ENCODE measurements around the gene GPD2.

Gene GPD2

DNA sequence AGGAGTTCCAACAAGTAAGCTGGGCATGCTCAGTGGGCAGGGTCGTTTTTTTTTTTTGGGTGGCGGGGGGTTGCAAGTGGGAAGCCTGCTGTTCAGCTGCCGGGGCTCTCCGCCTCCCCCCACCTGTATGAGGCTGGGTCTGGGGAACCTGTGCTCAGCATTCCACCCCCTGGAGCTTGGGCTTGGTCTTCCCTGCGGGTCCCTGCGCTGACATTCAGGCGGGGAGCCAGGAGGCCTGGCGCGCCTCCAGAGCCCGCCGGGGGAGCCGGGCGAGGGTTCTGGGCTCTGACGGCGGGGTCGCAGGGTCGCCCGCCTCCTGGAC lies 822 bp upstream of the GPD2 start:
- no peak for FAIRE-seq
- no peak for DNase-seq (ENCODE audit: insufficient read length, low spot score)
- no peak for TF ChIP-seq CTCF (IDR thresholded peaks at IDR 0.05; ENCODE audit: insufficient read depth, missing control alignments)

DNA sequence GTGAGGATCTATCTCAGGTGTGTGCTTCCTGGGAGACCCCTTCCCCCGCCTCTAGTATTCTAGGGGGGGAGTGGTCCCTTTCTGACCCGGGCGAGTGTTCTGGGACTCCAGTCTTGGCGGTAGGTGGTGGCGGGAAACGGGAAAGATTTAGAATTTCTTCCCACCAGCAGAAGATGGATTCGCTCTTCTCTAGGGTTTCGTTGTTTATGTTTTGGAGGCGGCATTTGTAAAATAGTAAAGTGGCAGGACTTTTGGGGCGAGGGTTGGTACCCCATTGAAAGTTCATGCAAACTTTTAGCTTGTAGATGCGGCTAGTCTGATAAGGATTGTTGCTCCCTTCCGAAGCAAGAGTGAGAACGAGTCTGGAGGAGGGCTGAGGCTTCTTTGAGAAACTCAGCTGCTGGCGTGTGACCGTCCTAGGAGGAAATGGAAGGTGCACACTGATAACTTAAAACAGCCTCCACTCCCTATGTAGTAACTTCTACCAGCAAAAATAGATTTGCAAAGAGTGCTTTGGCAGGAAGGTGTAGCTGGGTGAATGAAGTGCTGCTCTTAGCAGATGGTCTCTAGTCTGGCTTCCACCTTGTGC lies 412 bp downstream of the GPD2 start:
- DNase-seq (ENCODE audit: insufficient read length, low spot score) (no peak), FAIRE-seq (no peak)
- no peak for TF ChIP-seq CTCF (IDR thresholded peaks at IDR 0.05; ENCODE audit: insufficient read depth, missing control alignments)

- TF ChIP-seq CTCF (IDR thresholded peaks at IDR 0.05; ENCODE audit: insufficient read depth, missing control alignments): no peak
- FAIRE-seq: no peak
- DNase-seq (ENCODE audit: insufficient read length, low spot score): no peak
These were observed 1.2 kb downstream of the GPD2 start for GRCh38 chr2:156437272-156437930.

DNA sequence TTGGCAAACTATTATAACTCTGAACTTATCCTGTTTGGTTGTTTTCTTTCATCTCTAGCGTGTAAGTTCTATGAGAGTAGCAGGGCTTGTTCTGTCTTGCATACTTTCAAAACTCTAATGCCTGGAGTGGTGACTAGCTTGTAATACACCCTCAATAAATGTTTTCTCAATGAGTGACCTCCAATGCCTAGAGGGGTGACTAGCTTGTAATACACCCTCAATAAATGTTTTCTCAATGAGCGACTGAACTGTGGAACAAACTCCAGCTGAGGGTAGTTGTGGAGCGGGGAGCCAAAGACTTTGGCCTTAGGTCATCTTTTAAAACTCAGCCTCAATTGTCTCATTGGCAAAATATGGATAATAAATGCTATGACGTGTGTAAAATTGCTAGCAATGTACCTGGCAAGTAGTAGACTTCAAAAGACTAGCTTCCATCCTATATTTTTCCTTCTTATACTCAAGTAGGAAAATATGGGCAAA lies 1.8 kb downstream of the GPD2 start:
- FAIRE-seq (no peak), DNase-seq (ENCODE audit: insufficient read length, low spot score) (no peak)
- TF ChIP-seq CTCF (IDR thresholded peaks at IDR 0.05; ENCODE audit: insufficient read depth, missing control alignments): no peak

GRCh38 chr2:156443089-156443488 lies 6.9 kb downstream of the GPD2 start:
- no peak for DNase-seq (ENCODE audit: insufficient read length, low spot score)
- no peak for TF ChIP-seq CTCF (IDR thresholded peaks at IDR 0.05; ENCODE audit: insufficient read depth, missing control alignments)
- no peak for FAIRE-seq

DNA sequence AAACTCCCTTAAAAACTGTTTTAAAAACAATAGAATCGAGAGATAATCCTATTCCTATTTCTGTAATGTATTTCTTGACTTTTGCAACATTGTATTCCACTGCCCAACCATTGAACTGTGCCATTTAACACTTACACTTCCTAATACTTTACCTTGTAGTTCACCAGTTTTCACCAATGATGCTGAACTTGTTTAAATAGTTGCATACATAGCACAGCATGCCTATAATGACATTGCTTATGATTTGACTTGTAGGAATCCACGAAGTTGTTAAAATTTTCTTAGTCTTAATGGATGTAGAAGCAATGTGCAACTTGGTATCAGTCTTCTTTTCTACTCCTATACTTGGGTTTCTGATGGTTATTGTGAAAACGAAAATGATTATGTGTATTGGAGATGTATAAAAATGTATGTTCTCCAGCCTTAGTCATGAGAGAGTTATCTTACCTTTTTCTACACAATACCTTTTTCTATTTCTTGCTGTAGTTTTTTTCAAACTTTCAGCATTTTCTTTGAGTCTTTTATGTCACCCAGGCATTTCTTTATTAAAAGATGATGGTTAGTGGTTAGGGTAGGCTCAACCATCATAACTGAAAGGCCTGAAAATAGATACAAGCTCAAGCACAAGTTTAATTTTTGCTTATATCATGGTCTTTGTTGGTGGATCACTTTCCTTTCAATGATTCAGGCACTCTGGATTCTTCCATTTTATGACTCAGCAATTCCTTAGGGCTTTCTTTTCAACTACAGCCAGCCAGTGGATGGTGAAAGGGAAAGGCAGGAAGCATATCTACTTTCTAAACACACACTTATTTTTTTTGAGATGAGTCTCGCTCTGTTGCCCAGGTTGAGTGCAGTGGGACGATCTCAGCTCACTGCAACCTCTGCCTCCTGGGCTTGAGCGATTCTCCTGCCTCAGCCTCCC lies 9.4 kb downstream of the GPD2 start:
- DNase-seq (ENCODE audit: insufficient read length, low spot score) (no peak), FAIRE-seq (no peak)
- no peak for TF ChIP-seq CTCF (IDR thresholded peaks at IDR 0.05; ENCODE audit: insufficient read depth, missing control alignments)

Data from D721Med (cell line).